ENCODE results near the gene MAPK4.

DNA sequence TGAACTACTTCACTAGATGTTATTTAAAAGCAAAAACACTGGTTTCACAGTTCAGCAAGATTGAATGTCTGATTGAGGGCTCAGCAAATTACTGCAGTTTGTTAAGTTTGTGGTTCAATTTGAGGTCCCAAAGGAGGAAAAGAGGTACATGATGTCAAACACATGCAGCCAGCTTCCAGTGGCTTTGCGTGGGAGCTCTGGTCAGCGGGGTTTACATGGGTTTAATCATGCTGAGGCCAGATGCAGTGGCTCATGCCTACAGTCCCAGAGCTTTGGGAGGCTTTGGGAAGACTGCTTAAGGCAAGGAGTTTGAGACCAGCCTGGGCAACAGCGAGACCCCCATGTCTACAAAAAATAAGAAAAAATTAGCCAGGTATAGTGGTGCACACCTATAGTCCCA is 111.5 kb downstream of the MAPK4 start:
- TF ChIP-seq, protein P1, sequence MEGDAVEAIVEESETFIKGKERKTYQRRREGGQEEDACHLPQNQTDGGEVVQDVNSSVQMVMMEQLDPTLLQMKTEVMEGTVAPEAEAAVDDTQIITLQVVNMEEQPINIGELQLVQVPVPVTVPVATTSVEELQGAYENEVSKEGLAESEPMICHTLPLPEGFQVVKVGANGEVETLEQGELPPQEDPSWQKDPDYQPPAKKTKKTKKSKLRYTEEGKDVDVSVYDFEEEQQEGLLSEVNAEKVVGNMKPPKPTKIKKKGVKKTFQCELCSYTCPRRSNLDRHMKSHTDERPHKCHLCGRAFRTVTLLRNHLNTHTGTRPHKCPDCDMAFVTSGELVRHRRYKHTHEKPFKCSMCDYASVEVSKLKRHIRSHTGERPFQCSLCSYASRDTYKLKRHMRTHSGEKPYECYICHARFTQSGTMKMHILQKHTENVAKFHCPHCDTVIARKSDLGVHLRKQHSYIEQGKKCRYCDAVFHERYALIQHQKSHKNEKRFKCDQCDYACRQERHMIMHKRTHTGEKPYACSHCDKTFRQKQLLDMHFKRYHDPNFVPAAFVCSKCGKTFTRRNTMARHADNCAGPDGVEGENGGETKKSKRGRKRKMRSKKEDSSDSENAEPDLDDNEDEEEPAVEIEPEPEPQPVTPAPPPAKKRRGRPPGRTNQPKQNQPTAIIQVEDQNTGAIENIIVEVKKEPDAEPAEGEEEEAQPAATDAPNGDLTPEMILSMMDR (IDR thresholded peaks at IDR 0.05; ENCODE audit: low read depth, low read length): no peak
- TF ChIP-seq EZH2phosphoT487 (IDR thresholded peaks at IDR 0.05; ENCODE audit: low read depth): no peak

Data from OCI-LY3 (cell line).